GM21367 (cell line): Measurements from ENCODE around the gene NUAK1.

Experiments used
- ATAC-seq: cut with Tn5 transposase; IDR thresholded peaks from one replicate; pipeline ENCODE4 v1.9.1; 2021; ENCODE audit not compliant: unreplicated experiment

Gene NUAK1

GRCh38 chr12:106066051-106066705 lies 72.6 kb downstream of the NUAK1 start:
- no peak for ATAC-seq

- ATAC-seq: no peak
These were observed 73.2 kb downstream of the NUAK1 start for GRCh38 chr12:106065506-106065905.

GRCh38 chr12:106064721-106065021 lies 74.1 kb downstream of the NUAK1 start:
- no peak for ATAC-seq

- no peak for ATAC-seq
These were observed 74.7 kb downstream of the NUAK1 start for GRCh38 chr12:106063826-106064720.

GRCh38 chr12:106062693-106063092 lies 76.1 kb downstream of the NUAK1 start:
- ATAC-seq: no peak

GRCh38 chr12:106058256-106059182 lies 80.2 kb downstream of the NUAK1 start:
- ATAC-seq: no peak

GRCh38 chr12:106054049-106054448 lies 84.7 kb downstream of the NUAK1 start:
- no peak for ATAC-seq

- no peak for ATAC-seq
These were observed 86.8 kb downstream of the NUAK1 start for GRCh38 chr12:106051853-106052531.

GRCh38 chr12:106049546-106049945 lies 89.2 kb downstream of the NUAK1 start:
- ATAC-seq: no peak

- no peak for ATAC-seq
These were observed 89.6 kb downstream of the NUAK1 start for GRCh38 chr12:106049105-106049504.

GRCh38 chr12:106048676-106049075 lies 90.1 kb downstream of the NUAK1 start:
- ATAC-seq: no peak

- ATAC-seq: no peak
These were observed 90.7 kb downstream of the NUAK1 start for GRCh38 chr12:106048016-106048415.

GRCh38 chr12:106046947-106047346 lies 91.8 kb downstream of the NUAK1 start:
- no peak for ATAC-seq

- ATAC-seq: no peak
These were observed 92.4 kb downstream of the NUAK1 start for GRCh38 chr12:106046301-106046846.

GRCh38 chr12:106045251-106045674 lies 93.5 kb downstream of the NUAK1 start:
- ATAC-seq: no peak

GRCh38 chr12:106044773-106045172 lies 94.0 kb downstream of the NUAK1 start:
- no peak for ATAC-seq

- no peak for ATAC-seq
These were observed 96.7 kb downstream of the NUAK1 start for GRCh38 chr12:106042037-106042436.

- ATAC-seq: no peak
These were observed 98.2 kb downstream of the NUAK1 start for GRCh38 chr12:106040521-106040920.

- ATAC-seq: no peak
These were observed 98.9 kb downstream of the NUAK1 start for GRCh38 chr12:106039646-106040404.

- ATAC-seq: no peak
These were observed 99.5 kb downstream of the NUAK1 start for GRCh38 chr12:106039242-106039641.
